Smooth muscle cell (in vitro differentiated cells): Measurements from ENCODE around the gene PYGL. TPM values are rescaled to one million over a fixed set of nuclear protein-coding genes. Genes with fewer than 3 reads are reported as not detected.

ENCODE experiments used
- DNase-seq: peaks from one replicate; lab custom pipeline; 2025; ENCODE audit not compliant: unreplicated experiment; lab: John Stamatoyannopoulos, UW
- H2AFZ ChIP-seq: fragments of 200-600 bp; sonication (generic); 2 replicates; pipeline ENCODE4 v1.6.0; 2016; ENCODE audit warnings: antibody characterized with exemption, low read depth, mild to moderate bottlenecking
- H3F3A ChIP-seq: fragments of 200-600 bp; sonication (generic); 2 replicates; pipeline ENCODE4 v1.6.0; 2017; ENCODE audit warnings: antibody characterized with exemption, low read depth
- H3K27ac ChIP-seq: fragments of 200-600 bp; sonication (generic); 2 replicates; pipeline ENCODE4 v1.5.1; 2016; ENCODE audit warnings: low read depth, mild to moderate bottlenecking
- H3K27me3 ChIP-seq: fragments of 200-600 bp; sonication (generic); 2 replicates; pipeline ENCODE4 v1.6.1; 2016; ENCODE audit warnings: low read depth, mild to moderate bottlenecking
- H3K36me3 ChIP-seq: fragments of 200-600 bp; sonication (generic); 2 replicates; pipeline ENCODE4 v1.5.1; 2016; ENCODE audit warnings: low read depth
- H3K4me1 ChIP-seq: fragments of 200-600 bp; sonication (generic); 2 replicates; pipeline ENCODE4 v1.5.1; 2016; ENCODE audit warnings: low read depth
- H3K4me2 ChIP-seq: fragments of 200-600 bp; sonication (generic); 2 replicates; pipeline ENCODE4 v1.6.0; 2016; ENCODE audit warnings: mild to moderate bottlenecking
- H3K4me3 ChIP-seq: fragments of 200-600 bp; sonication (generic); 2 replicates; pipeline ENCODE4 v1.5.1; 2016; ENCODE audit warnings: mild to moderate bottlenecking
- H3K79me2 ChIP-seq: fragments of 200-600 bp; sonication (generic); 2 replicates; pipeline ENCODE4 v1.6.0; 2016; ENCODE audit warnings: low read depth, mild to moderate bottlenecking
- H3K9ac ChIP-seq: fragments of 200-600 bp; sonication (generic); 2 replicates; pipeline ENCODE4 v1.6.0; 2016; ENCODE audit warnings: low read depth
- H3K9me3 ChIP-seq: fragments of 200-600 bp; sonication (generic); replicated peaks from 2 replicates; pipeline ENCODE4 v1.5.1; 2016; ENCODE audit warnings: low read depth
- H4K20me1 ChIP-seq: fragments of 200-600 bp; sonication (generic); 2 replicates; pipeline ENCODE4 v1.6.0; 2016; ENCODE audit warnings: low read depth
- CTCF ChIP-seq: fragments of 200-600 bp; sonication (generic); IDR thresholded peaks from 2 replicates; pipeline ENCODE4 v1.5.1; 2017; ENCODE audit warnings: borderline replicate concordance, mild to moderate bottlenecking, antibody characterized with exemption; ENCODE audit not compliant: insufficient read depth, poor library complexity, severe bottlenecking
- WGBS: methylation state at CpG from one replicate; pipeline ENCODE4 v1.1.7; 2016; ENCODE audit warnings: low lambda C conversion rate; 5-methylcytosine and 5-hydroxymethylcytosine counted together
- polyA plus RNA-seq: library from polyadenylated mRNA; unstranded; fragments of >200 nt; fragmentation: Nextera tagmentation; extraction: Ambion mirVana; gene quantifications from 2 replicates; pipeline ENCODE4 v1.2.1, GENCODE V29; 2016
- total RNA-seq: library from RNA; depleted of rRNA; stranded (reverse); fragments of >200 nt; gene quantifications from 2 replicates; pipeline ENCODE4 v1.2.3, GENCODE V29; 2014

PYGL gene
- total and polyA plus RNA-seq, 2 experiments from 2014 or later, result 23.4 to 43.0 TPM

- H3K4me3 ChIP-seq, result no peak overlapping the region
- no peak overlapping the region for H3K9ac ChIP-seq
- no peaks in the 10 kb centered on the region for H3F3A ChIP-seq
- 75% methylated on average over 8 of the region's 8 CpGs for WGBS
- peaks cover 4% of the 10 kb centered on the region for H3K27me3 ChIP-seq
- no peaks in the 10 kb centered on the region for H4K20me1 ChIP-seq
- no peaks in the 10 kb centered on the region for H3K4me1 ChIP-seq
- no peak for TF ChIP-seq CTCF
- no peaks in the 10 kb centered on the region for H3K9me3 ChIP-seq
- H3K36me3 ChIP-seq, result no peaks in the 10 kb centered on the region
- H3K27ac ChIP-seq, result no peak overlapping the region
- no peaks in the 10 kb centered on the region for H3K79me2 ChIP-seq
- H3K4me2 ChIP-seq, result no peak overlapping the region
- no peak overlapping the region for H2AFZ ChIP-seq
- no peak for DNase-seq
Observed at GRCh38 chr14:50882932-50883826, 61.1 kb downstream of the PYGL start.

DNA sequence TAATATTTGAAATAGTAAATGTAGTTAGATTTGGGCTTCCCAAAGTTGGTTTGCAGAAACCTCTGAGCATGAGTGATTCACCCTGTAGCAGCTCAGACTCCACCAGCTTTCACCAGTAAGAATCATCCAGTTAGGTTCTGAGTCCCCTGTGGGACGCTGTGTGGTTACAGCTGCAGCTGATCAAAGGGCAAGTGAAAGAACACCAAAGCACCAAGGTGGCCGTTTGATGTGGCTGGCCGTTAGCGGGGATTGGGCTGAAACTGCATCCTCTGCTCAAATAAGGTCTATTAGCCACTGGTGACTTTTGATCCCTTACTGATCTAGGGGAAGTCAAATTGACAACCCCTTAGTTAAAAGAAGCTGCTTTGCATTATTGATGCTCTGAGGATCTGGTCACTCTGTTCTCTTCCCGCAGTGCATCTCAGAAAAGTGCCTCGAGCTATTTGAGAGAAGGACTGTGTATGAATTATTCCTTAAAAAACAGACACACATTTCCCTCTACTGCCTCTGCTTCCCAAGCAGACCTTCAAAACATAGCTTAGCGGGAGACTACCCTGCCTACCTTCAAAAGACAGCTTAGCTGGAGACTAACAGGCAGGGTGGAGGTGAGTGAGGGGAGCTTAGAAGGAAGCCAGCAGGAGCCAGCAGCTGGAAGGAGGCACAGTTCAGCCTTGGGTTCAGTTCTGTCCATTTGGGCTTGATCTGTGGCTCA, 68.8 kb downstream of the PYGL start:
- TF ChIP-seq CTCF, result no peak
- Histone ChIP-seq H3K9ac (no peak overlapping the region), H3K36me3 (no peaks in the 10 kb centered on the region), H3K4me1 (no peaks in the 10 kb centered on the region), H3K4me3 (no peak overlapping the region), H3K27ac (no peak overlapping the region), H2AFZ (no peak overlapping the region), H3K4me2 (no peak overlapping the region), H4K20me1 (no peaks in the 10 kb centered on the region), H3K79me2 (no peaks in the 10 kb centered on the region), H3K9me3 (no peaks in the 10 kb centered on the region), H3F3A (no peaks in the 10 kb centered on the region), H3K27me3 (peaks cover 70% of the 10 kb centered on the region)
- DNase-seq, result no peak
- 51% methylated on average over 7 of the region's 7 CpGs for WGBS

DNA sequence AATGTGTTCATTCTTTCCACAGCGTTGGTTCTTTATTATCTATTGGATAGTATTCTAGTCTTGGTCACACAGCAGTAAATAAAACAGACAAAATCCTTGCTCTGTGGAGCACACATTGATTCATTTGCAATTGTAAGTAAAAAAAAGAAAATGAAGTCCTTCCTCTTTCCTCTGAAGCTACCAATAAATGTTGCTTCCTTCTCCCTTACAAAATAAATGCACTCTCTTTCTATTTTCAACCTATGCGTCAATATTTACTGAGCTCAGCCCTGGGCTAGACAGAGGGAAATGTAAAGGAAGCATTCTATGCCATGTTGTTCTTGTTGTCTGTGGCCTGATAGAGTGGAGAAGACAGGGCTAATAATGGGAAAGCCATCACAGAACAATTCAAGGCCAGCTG, 69.5 kb downstream of the PYGL start:
- no peak overlapping the region for H2AFZ ChIP-seq
- H3K9me3 ChIP-seq, result no peaks in the 10 kb centered on the region
- H3K79me2 ChIP-seq, result no peaks in the 10 kb centered on the region
- no peak for TF ChIP-seq CTCF
- H3F3A ChIP-seq, result no peaks in the 10 kb centered on the region
- no peaks in the 10 kb centered on the region for H4K20me1 ChIP-seq
- H3K4me1 ChIP-seq, result no peaks in the 10 kb centered on the region
- H3K27me3 ChIP-seq, result peaks cover 78% of the 10 kb centered on the region
- no peak for DNase-seq
- WGBS, result 89% methylated on average over 2 of the region's 2 CpGs
- H3K36me3 ChIP-seq, result no peaks in the 10 kb centered on the region
- no peak overlapping the region for H3K9ac ChIP-seq
- H3K27ac ChIP-seq, result no peak overlapping the region
- H3K4me2 ChIP-seq, result no peak overlapping the region
- H3K4me3 ChIP-seq, result no peak overlapping the region
